Neuron (in vitro differentiated cells): Measurements from ENCODE around the gene OCEL1.
"Not testable (repeated sequence)": the region's sequence is repeated elsewhere in the genome, so short reads cannot be mapped to it uniquely, and the experiment has no call there.

Experiments
- H2AFZ ChIP-seq: one replicate; pipeline ENCODE4 v1.6.1; 2013; ENCODE audit warnings: low read depth, mild to moderate bottlenecking, inconsistent platforms, low read length, moderate library complexity
- H3K27me3 ChIP-seq: one replicate; pipeline ENCODE4 v1.6.1; 2013; ENCODE audit warnings: low read length; ENCODE audit not compliant: insufficient read depth
- H3K36me3 ChIP-seq: one replicate; pipeline ENCODE4 v1.6.1; 2013; ENCODE audit warnings: low read length; ENCODE audit not compliant: insufficient read depth
- H3K4me1 ChIP-seq: one replicate; pipeline ENCODE4 v1.6.1; 2013; ENCODE audit warnings: low read length; ENCODE audit not compliant: insufficient read depth
- H3K4me3 ChIP-seq: 2 replicates; pipeline ENCODE4 v1.5.1; 2013; ENCODE audit warnings: mild to moderate bottlenecking, low read length, moderate library complexity
- H3K9me3 ChIP-seq: one replicate; pipeline ENCODE4 v1.6.1; 2013; ENCODE audit warnings: low read length

Gene OCEL1, protein sequence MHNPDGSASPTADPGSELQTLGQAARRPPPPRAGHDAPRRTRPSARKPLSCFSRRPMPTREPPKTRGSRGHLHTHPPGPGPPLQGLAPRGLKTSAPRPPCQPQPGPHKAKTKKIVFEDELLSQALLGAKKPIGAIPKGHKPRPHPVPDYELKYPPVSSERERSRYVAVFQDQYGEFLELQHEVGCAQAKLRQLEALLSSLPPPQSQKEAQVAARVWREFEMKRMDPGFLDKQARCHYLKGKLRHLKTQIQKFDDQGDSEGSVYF

DNA sequence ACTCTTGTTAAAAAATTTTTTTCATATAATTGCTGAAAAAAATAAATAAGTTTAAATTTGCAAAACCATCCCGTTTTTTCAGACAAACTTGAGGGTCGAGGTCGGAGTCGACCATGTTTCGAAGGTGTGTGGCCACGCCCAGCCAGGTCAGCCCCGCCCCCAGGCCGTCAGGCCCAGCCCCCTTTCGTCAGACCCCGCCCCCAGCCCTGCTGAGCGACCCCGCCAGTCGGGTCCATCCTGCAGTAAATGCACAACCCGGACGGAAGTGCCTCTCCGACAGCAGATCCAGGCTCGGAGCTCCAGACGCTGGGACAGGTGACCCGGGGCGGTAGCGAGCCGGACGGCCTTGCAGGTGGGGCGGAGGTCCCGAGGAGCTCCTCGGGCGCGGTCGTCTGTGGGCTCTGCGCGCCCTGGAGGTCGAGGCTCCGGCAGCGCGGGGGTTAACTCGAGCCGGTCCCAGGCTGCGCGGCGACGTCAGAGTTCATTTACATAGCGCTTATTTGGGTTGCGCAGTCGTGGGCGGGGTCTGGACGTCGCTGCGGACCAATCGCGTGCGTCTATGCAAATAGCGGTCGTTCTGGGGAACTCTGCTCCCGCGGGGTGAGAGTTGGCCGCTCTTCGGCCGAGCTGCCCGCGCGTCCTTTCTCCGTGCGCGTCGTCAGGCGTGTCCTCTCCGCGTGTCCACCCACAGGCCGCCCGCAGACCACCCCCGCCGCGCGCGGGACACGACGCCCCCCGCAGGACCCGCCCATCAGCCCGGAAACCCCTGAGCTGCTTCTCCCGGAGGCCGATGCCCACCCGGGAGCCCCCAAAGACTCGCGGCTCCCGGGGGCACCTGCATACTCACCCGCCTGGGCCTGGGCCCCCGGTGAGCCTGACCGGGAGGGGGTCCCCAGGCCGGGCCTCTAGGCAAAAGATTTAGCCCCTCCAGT lies at the start of gene OCEL1:
TSS of gene OCEL1 (plus strand) at position 225 of the 932 bp plus-strand sequence. CDS start at position 247, 22 bp downstream.
- Histone ChIP-seq H3K27me3 (no peaks in the 10 kb centered on the region), H3K4me3 (peak within 1 kb of the TSS; percentile 53), H3K4me1 (no peaks in the 10 kb centered on the region), H3K36me3 (peaks cover 7% of the 10 kb centered on the region), H2AFZ (peak within 1 kb of the TSS; percentile 18), H3K9me3 (no peaks in the 10 kb centered on the region)

- Histone ChIP-seq H3K27me3 (no peaks in the 10 kb centered on the region), H3K9me3 (no peaks in the 10 kb centered on the region), H2AFZ (no peak overlapping the region), H3K4me1 (no peaks in the 10 kb centered on the region), H3K4me3 (no peak overlapping the region), H3K36me3 (peaks cover 35% of the 10 kb centered on the region)
Observed at GRCh38 chr19:17178291-17178690, 47.7 kb upstream of the OCEL1 start.

GRCh38 chr19:17180997-17181702 lies 44.9 kb upstream of the OCEL1 start:
- Histone ChIP-seq H3K9me3 (no peaks in the 10 kb centered on the region), H3K27me3 (no peaks in the 10 kb centered on the region), H3K4me3 (no peak overlapping the region), H3K36me3 (peaks cover 45% of the 10 kb centered on the region), H2AFZ (no peak overlapping the region), H3K4me1 (no peaks in the 10 kb centered on the region)

- Histone ChIP-seq H3K9me3 (no peaks in the 10 kb centered on the region), H3K27me3 (no peaks in the 10 kb centered on the region), H2AFZ (no peak overlapping the region)
Observed at GRCh38 chr19:17183271-17183761, 42.7 kb upstream of the OCEL1 start.

DNA sequence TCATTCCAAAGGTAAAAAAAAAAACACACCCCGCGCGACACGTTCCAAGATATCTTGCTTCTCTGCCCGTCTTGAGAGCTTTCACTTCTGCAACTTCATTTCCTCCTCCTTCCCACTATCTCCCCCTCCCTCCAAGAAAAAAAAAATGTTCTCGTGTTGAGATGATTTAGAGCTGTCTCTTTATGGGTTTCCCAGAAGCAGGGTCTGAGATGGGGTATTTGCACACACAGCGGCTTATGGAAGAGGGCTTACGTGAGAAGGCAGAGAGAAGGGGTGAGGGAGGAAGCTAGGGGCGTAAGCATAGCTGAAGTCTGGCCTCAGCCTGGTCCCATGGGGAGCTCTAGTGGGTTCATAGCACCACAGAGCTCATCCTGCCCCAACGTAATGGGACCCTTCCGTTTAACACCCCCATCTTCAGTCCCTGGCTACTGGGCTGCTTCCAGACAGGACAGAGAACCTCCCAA lies 42.1 kb upstream of the OCEL1 start:
- Histone ChIP-seq H3K4me3 (no peak overlapping the region), H3K4me1 (no peaks in the 10 kb centered on the region), H3K9me3 (no peaks in the 10 kb centered on the region), H2AFZ (no peak overlapping the region), H3K27me3 (no peaks in the 10 kb centered on the region), H3K36me3 (peaks cover 47% of the 10 kb centered on the region)

More at GRCh38 chr19:17183271-17183761, 42.7 kb upstream of the OCEL1 start:
- Histone ChIP-seq H3K4me1 (no peaks in the 10 kb centered on the region), H3K4me3 (no peak overlapping the region), H3K36me3 (peaks cover 43% of the 10 kb centered on the region)

DNA sequence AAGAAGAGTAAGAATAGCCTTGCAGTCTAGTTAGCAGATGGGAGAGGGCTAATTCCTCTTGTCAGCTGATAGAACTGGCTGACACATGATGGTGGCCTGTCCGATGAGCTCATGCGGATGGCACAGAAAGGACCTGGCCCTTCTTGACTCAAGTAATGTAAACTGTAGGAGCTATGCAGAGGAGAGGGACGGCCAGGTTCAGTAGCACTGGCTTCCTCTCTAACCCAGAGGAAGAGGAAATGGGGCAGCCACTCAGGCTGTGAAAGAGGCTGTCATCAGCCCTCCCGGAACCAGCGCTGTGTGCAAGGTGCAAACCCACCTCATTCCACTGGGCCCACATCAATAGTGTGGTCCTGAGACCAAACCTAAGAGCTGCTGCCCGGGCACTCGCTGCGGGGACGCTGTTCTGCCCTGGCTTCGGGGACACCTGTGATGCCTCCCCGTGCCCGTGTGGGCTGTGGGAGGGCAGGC lies 41.6 kb upstream of the OCEL1 start:
- H3K36me3 ChIP-seq: peaks cover 52% of the 10 kb centered on the region

DNA sequence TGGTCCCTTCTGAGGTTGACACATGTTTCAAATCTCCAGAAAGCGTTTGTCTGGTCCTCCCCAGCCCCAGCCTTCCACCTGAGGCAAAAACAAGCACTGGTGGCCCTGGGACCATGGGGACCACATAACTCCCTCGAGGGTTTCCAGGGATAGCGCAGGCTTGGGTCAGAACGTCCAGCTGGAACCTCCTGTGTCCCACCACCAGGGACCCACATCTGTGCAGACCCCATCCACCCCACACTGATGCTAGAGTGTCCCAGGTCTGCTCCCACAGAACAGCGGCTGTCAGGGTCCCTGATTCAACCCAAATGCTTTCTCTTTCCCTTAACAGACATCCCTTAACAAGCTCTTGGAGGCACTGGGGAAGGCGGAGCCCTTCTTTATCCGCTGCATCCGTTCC lies 40.4 kb upstream of the OCEL1 start:
- H3K36me3 ChIP-seq: peaks cover 57% of the 10 kb centered on the region

More for the DNA sequence above, 41.6 kb upstream of the OCEL1 start:
- no peaks in the 10 kb centered on the region for H3K27me3 ChIP-seq
- no peaks in the 10 kb centered on the region for H3K4me1 ChIP-seq
- no peaks in the 10 kb centered on the region for H3K9me3 ChIP-seq
- H3K4me3 ChIP-seq: no peak overlapping the region
- H2AFZ ChIP-seq: no peak overlapping the region

GRCh38 chr19:17191736-17192135 lies 34.3 kb upstream of the OCEL1 start:
- not testable (repeated sequence) for H2AFZ ChIP-seq, H3K4me3 ChIP-seq, H3K4me1 ChIP-seq, H3K9me3 ChIP-seq, H3K27me3 ChIP-seq
- peaks cover 82% of the 10 kb centered on the region for H3K36me3 ChIP-seq

More for the DNA sequence above, 40.4 kb upstream of the OCEL1 start:
- Histone ChIP-seq H3K9me3 (no peaks in the 10 kb centered on the region), H3K4me3 (no peak overlapping the region), H3K27me3 (no peaks in the 10 kb centered on the region), H2AFZ (no peak overlapping the region), H3K4me1 (no peaks in the 10 kb centered on the region)

GRCh38 chr19:17192751-17193150 lies 33.3 kb upstream of the OCEL1 start:
- no peak overlapping the region for H2AFZ ChIP-seq
- peaks cover 82% of the 10 kb centered on the region for H3K36me3 ChIP-seq
- no peak overlapping the region for H3K4me3 ChIP-seq
- H3K9me3 ChIP-seq: no peaks in the 10 kb centered on the region
- H3K4me1 ChIP-seq: no peaks in the 10 kb centered on the region
- H3K27me3 ChIP-seq: no peaks in the 10 kb centered on the region

DNA sequence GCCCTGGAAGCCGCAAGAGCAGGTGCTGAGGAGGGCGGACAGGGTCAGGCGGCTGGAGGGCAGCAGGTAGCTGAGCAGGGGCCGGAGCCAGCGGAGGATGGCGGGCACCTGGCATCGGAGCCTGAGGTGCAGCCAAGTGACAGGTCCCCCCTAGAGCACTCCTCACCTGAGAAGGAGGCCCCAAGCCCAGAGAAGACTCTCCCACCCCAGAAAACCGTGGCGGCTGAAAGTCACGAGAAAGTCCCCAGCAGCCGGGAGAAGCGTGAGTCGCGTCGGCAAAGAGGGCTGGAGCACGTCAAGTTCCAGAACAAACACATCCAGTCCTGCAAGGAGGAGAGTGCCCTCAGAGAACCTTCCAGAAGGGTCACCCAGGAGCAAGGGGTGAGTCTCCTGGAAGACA lies 31.4 kb upstream of the OCEL1 start:
- no peak overlapping the region for H2AFZ ChIP-seq
- H3K4me3 ChIP-seq: no peak overlapping the region
- no peaks in the 10 kb centered on the region for H3K27me3 ChIP-seq
- H3K9me3 ChIP-seq: no peaks in the 10 kb centered on the region
- H3K4me1 ChIP-seq: no peaks in the 10 kb centered on the region
- H3K36me3 ChIP-seq: peaks cover 80% of the 10 kb centered on the region

GRCh38 chr19:17195106-17195505 lies 30.9 kb upstream of the OCEL1 start:
- no peak overlapping the region for H2AFZ ChIP-seq
- no peaks in the 10 kb centered on the region for H3K27me3 ChIP-seq
- H3K4me1 ChIP-seq: no peaks in the 10 kb centered on the region
- H3K4me3 ChIP-seq: no peak overlapping the region
- no peaks in the 10 kb centered on the region for H3K9me3 ChIP-seq
- H3K36me3 ChIP-seq: peaks cover 78% of the 10 kb centered on the region

DNA sequence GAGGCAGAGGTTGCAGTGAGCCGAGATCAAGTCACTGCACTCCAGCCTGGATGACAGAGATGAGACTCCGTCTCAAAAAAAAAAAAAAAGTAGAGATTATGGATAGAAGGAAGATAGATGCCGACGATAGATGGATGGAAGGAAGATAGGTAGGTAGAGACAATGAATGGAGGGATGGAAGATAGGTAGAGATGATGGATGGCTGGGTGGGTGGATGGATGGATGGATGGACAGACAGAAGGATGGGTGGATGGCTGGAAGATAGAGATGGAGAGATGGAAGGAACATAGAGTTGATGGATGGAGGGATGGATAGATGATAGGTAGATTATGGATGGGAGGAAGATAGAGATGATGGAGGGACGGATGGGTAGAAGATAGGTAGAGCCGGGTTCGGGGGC lies 29.4 kb upstream of the OCEL1 start:
- H3K4me1 ChIP-seq: no peaks in the 10 kb centered on the region
- no peak overlapping the region for H2AFZ ChIP-seq
- no peak overlapping the region for H3K4me3 ChIP-seq
- H3K36me3 ChIP-seq: peaks cover 81% of the 10 kb centered on the region
- H3K9me3 ChIP-seq: no peaks in the 10 kb centered on the region
- no peaks in the 10 kb centered on the region for H3K27me3 ChIP-seq
